ENCODE measurements around the gene CHCHD6.

DNA sequence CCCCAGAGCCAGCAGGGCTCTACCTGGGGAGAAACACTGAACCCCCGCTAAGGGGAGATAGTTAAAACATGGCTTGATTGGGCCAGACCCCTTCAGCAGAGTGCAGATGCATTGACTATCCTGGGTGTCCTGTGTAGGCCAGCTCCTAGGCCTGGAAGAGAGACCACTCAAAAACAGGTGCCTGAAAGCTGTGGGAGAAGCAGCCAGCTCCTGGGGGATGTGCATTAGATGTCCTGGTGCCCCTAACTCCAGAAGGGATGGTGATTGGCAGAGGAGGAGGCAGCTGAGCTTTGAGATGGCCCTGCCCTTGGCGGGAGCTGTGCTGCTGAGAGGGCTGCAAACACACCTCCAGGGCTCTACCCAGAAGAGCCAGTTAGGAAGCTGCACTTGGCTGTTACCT lies 189.6 kb downstream of the CHCHD6 start:
- no peak for TF ChIP-seq EZH2 (IDR thresholded peaks at IDR 0.05)
- no peak for TF ChIP-seq POLR2AphosphoS5 (IDR thresholded peaks at IDR 0.05; ENCODE audit: borderline replicate concordance, low read depth, low read length)
- no peak for TF ChIP-seq FOXP2 (optimal IDR thresholded peaks at IDR 0.05; ENCODE audit: control extremely low read depth, extremely low read length, insufficient read depth)

All from SK-N-MC (cell line).